ENCODE data around the gene CAMK2A.

GRCh38 chr5:150272531-150272930 is 17.0 kb downstream of the CAMK2A start:
- TF ChIP-seq CTCF (IDR thresholded peaks at IDR 0.05; ENCODE audit: low read depth, low read length, poor library complexity, severe bottlenecking) (peak; percentile 19), EZH2phosphoT487 (IDR thresholded peaks at IDR 0.05; ENCODE audit: borderline replicate concordance, low read length) (no peak)
